Large intestine (tissue), 3 donors: ENCODE data around the gene C1orf174. TPM values are rescaled to one million over a fixed set of nuclear protein-coding genes. Genes with fewer than 3 reads are reported as not detected.

ENCODE experiments used
- DNase-seq, 2 donors: peaks; one replicate each; pipeline versions ENCODE4 v3.0.0 to v3.0.0-alpha.2; 2013
- H3K27ac ChIP-seq: one replicate; pipeline ENCODE4 v1.5.1; 2013; ENCODE audit warnings: low read length
- H3K27me3 ChIP-seq: 2 replicates; pipeline ENCODE4 v1.6.1; 2013; ENCODE audit warnings: low read length; ENCODE audit not compliant: control insufficient read depth, insufficient read depth
- H3K36me3 ChIP-seq: 2 replicates; pipeline ENCODE4 v1.6.1; 2013; ENCODE audit warnings: low read length; ENCODE audit not compliant: control insufficient read depth, insufficient read depth
- H3K4me1 ChIP-seq: one replicate; pipeline ENCODE4 v1.6.1; 2013; ENCODE audit warnings: low read length; ENCODE audit not compliant: control insufficient read depth, insufficient read depth
- H3K4me3 ChIP-seq: one replicate; pipeline ENCODE4 v1.5.1; 2013; ENCODE audit warnings: low read length
- H3K9me3 ChIP-seq: one replicate; pipeline ENCODE4 v1.6.1; 2013; ENCODE audit warnings: mild to moderate bottlenecking, low read depth, low read length, moderate library complexity; ENCODE audit not compliant: control insufficient read depth
- WGBS: methylation state at CpG from one replicate; pipeline ENCODE4 v1.1.5; 2013; ENCODE audit warnings: low lambda C conversion rate; ENCODE audit not compliant: insufficient coverage; 5-methylcytosine and 5-hydroxymethylcytosine counted together
- polyA plus RNA-seq: library from polyadenylated mRNA; unstranded; fragments of 120-200 nt; gene quantifications from one replicate; pipeline ENCODE4 v1.2.1, GENCODE V29; 2013

C1orf174 gene
- polyA plus RNA-seq, 1 donor = 28.4 TPM

GRCh38 chr1:3869751-3870301, 30.2 kb downstream of the C1orf174 start:
- WGBS = no CpG with 5 or more reads among the region's 18 CpGs
- Histone ChIP-seq H3K9me3 (peaks cover 3% of the 10 kb centered on the region), H3K4me3 (no peak overlapping the region), H3K27ac (peak overlapping the region; percentile 55), H3K36me3 (peaks cover 51% of the 10 kb centered on the region), H3K4me1 (peaks cover 6% of the 10 kb centered on the region), H3K27me3 (no peaks in the 10 kb centered on the region)
- DNase-seq = peak; percentile 79 to 89

- no peak overlapping the region for H3K27ac ChIP-seq
- no peak for DNase-seq
- no CpG with 5 or more reads among the region's 13 CpGs for WGBS
- H3K27me3 ChIP-seq = no peaks in the 10 kb centered on the region
- H3K4me1 ChIP-seq = peaks cover 6% of the 10 kb centered on the region
- H3K9me3 ChIP-seq = peaks cover 3% of the 10 kb centered on the region
- H3K4me3 ChIP-seq = no peak overlapping the region
- H3K36me3 ChIP-seq = peaks cover 44% of the 10 kb centered on the region
These were observed 31.5 kb downstream of the C1orf174 start for GRCh38 chr1:3868464-3869006.

- Histone ChIP-seq H3K27me3 (no peaks in the 10 kb centered on the region), H3K4me3 (no peak overlapping the region), H3K27ac (no peak overlapping the region), H3K36me3 (peaks cover 25% of the 10 kb centered on the region), H3K4me1 (peaks cover 6% of the 10 kb centered on the region), H3K9me3 (peaks cover 3% of the 10 kb centered on the region)
- DNase-seq = no peak
- no CpG with 5 or more reads among the region's 18 CpGs for WGBS
These were observed 34.4 kb downstream of the C1orf174 start for GRCh38 chr1:3865606-3866160.

- Histone ChIP-seq H3K27ac (no peak overlapping the region), H3K4me3 (no peak overlapping the region), H3K4me1 (peaks cover 6% of the 10 kb centered on the region), H3K27me3 (no peaks in the 10 kb centered on the region), H3K36me3 (peaks cover 18% of the 10 kb centered on the region), H3K9me3 (peaks cover 3% of the 10 kb centered on the region)
- DNase-seq = no peak
- 90% methylated on average over 2 of the region's 6 CpGs for WGBS
These were observed 35.2 kb downstream of the C1orf174 start for GRCh38 chr1:3864884-3865283.

GRCh38 chr1:3863231-3863935, 36.7 kb downstream of the C1orf174 start:
- H3K36me3 ChIP-seq = peaks cover 12% of the 10 kb centered on the region
- H3K4me3 ChIP-seq = no peak overlapping the region
- H3K9me3 ChIP-seq = peaks cover under 1% of the 10 kb centered on the region
- 100% methylated on average over 3 of the region's 12 CpGs for WGBS
- no peak for DNase-seq
- H3K27me3 ChIP-seq = no peaks in the 10 kb centered on the region
- no peak overlapping the region for H3K27ac ChIP-seq
- H3K4me1 ChIP-seq = no peaks in the 10 kb centered on the region

GRCh38 chr1:3858231-3858981, 41.7 kb downstream of the C1orf174 start:
- H3K27ac ChIP-seq = no peak overlapping the region

GRCh38 chr1:3857791-3858129, 42.3 kb downstream of the C1orf174 start:
- Histone ChIP-seq H3K4me3 (peak overlapping the region; percentile 84), H3K36me3 (no peaks in the 10 kb centered on the region), H3K27ac (peak overlapping the region; percentile 30), H3K4me1 (peaks cover 3% of the 10 kb centered on the region), H3K9me3 (no peaks in the 10 kb centered on the region), H3K27me3 (no peaks in the 10 kb centered on the region)
- WGBS = no CpG with 5 or more reads among the region's 21 CpGs
- DNase-seq = no peak

More at GRCh38 chr1:3858231-3858981, 41.7 kb downstream of the C1orf174 start:
- Histone ChIP-seq H3K27me3 (no peaks in the 10 kb centered on the region), H3K4me3 (peak overlapping the region; percentile 84), H3K9me3 (no peaks in the 10 kb centered on the region), H3K36me3 (no peaks in the 10 kb centered on the region), H3K4me1 (peaks cover 3% of the 10 kb centered on the region)
- DNase-seq = peak in 1 of 2 donors; percentile 29
- WGBS = 17% methylated on average over 1 of the region's 34 CpGs

GRCh38 chr1:3856923-3857790, 42.9 kb downstream of the C1orf174 start, which contains the start of the genes CEP104 and DFFB:
TSS of gene CEP104 (minus strand) at chr1:3857211. CDS start at chr1:3852407, 4,804 bp downstream.
TSS of gene DFFB (plus strand) at chr1:3857476. CDS start at chr1:3857604, 128 bp downstream.
- H3K27ac ChIP-seq = peak within 1 kb of the TSS; percentile 30
- peak; percentile 99 for DNase-seq

GRCh38 chr1:3852711-3853485, 47.2 kb downstream of the C1orf174 start:
- H3K36me3 ChIP-seq = peaks cover 31% of the 10 kb centered on the region
- DNase-seq = peak in 1 of 2 donors; percentile 22
- H3K4me3 ChIP-seq = no peak overlapping the region
- H3K9me3 ChIP-seq = no peaks in the 10 kb centered on the region
- WGBS = 71% methylated on average over 2 of the region's 15 CpGs
- H3K27me3 ChIP-seq = no peaks in the 10 kb centered on the region
- H3K27ac ChIP-seq = no peak overlapping the region
- peaks cover 2% of the 10 kb centered on the region for H3K4me1 ChIP-seq

More at GRCh38 chr1:3856923-3857790, 42.9 kb downstream of the C1orf174 start, which contains the start of the genes CEP104 and DFFB:
- Histone ChIP-seq H3K36me3 (no peaks in the 10 kb centered on the region), H3K9me3 (no peaks in the 10 kb centered on the region), H3K4me3 (peak within 1 kb of the TSS; percentile 84), H3K27me3 (no peaks in the 10 kb centered on the region), H3K4me1 (peaks cover 3% of the 10 kb centered on the region)
- WGBS = no CpG with 5 or more reads among the region's 73 CpGs
